Transverse colon (tissue), 3 donors: ENCODE data around the gene CNTN4.

Source experiments
- EP300 ChIP-seq: sonication (generic); formaldehyde crosslinking; IDR thresholded peaks from one replicate; pipeline ENCODE4 v1.6.1; 2017; ENCODE audit warnings: antibody characterized with exemption, low read depth
- POLR2A ChIP-seq: fragments of 450-650 bp; IDR thresholded peaks from one replicate; pipeline ENCODE4 v1.6.1; 2016; ENCODE audit warnings: antibody characterized with exemption, mild to moderate bottlenecking, moderate library complexity
- TF ChIP-seq, protein P1 (sequence below), 5 experiments: fragments of 200-600 bp in 3 of 5; fragments of 450-650 bp in 2 of 5; sonication (generic) in 3 of 5; IDR thresholded peaks; 1 replicate in 2 of 5; 2 replicates in 3 of 5; pipeline ENCODE4 v1.5.1; 2016 to 2017; ENCODE audit warnings: antibody characterized with exemption in 5 of 5, inconsistent platforms in 3 of 5, mild to moderate bottlenecking in 2 of 5, moderate library complexity in 1 of 5

DNA sequence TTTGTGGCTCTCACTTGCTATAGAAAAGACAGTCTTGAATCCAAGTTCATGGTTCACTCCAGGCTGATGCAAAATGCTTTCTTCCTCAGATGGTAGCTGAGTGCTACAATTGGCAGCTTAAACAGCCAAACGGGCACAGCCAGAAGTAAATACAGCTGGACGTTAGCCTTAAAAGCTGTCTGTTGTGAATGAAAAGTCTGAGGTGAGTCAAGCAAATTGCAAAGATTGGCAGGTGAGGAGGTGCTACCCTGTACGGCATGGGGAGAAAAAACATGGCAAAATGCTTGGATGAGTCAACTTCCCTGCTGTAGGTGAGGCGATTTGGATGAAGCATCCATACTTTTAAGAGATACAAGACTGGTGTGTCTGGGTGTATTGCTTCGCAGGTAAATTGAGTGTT is 971.1 kb downstream of the CNTN4 start:
- TF ChIP-seq POLR2A = no peak
- TF ChIP-seq, protein P1, sequence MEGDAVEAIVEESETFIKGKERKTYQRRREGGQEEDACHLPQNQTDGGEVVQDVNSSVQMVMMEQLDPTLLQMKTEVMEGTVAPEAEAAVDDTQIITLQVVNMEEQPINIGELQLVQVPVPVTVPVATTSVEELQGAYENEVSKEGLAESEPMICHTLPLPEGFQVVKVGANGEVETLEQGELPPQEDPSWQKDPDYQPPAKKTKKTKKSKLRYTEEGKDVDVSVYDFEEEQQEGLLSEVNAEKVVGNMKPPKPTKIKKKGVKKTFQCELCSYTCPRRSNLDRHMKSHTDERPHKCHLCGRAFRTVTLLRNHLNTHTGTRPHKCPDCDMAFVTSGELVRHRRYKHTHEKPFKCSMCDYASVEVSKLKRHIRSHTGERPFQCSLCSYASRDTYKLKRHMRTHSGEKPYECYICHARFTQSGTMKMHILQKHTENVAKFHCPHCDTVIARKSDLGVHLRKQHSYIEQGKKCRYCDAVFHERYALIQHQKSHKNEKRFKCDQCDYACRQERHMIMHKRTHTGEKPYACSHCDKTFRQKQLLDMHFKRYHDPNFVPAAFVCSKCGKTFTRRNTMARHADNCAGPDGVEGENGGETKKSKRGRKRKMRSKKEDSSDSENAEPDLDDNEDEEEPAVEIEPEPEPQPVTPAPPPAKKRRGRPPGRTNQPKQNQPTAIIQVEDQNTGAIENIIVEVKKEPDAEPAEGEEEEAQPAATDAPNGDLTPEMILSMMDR (IDR thresholded peaks at IDR 0.05) = no peak
- TF ChIP-seq EP300 = no peak
